HL-60 (cell line): ENCODE measurements around the gene MSRB3.
A peak's percentile ranks its signal among the peaks of the same experiment; 100 is the strongest.

Experiments used
- DNase-seq, 2 experiments: peaks; one replicate each; pipeline ENCODE4 v3.0.0-alpha.2; 2010 to 2020; ENCODE audit warnings: low read depth in 1 of 2, low spot score in 1 of 2
- H3K27ac ChIP-seq: fragments of 250-450 bp; sonication (Bioruptor Pico); replicated peaks from 2 replicates; pipeline ENCODE4 v1.5.1; 2020; ENCODE audit warnings: mild to moderate bottlenecking, moderate library complexity
- H3K27me3 ChIP-seq: fragments of 250-450 bp; sonication (Bioruptor Pico); 2 replicates; pipeline ENCODE4 v1.5.1; 2021; ENCODE audit warnings: mild to moderate bottlenecking, moderate library complexity; ENCODE audit not compliant: insufficient read depth, poor library complexity, severe bottlenecking
- H3K4me3 ChIP-seq: replicated peaks from 2 replicates; pipeline ENCODE4 v1.5.1; 2011; ENCODE audit warnings: mild to moderate bottlenecking, control low read depth, low read length; ENCODE audit not compliant: insufficient read depth
- GABPA ChIP-seq: IDR thresholded peaks from 2 replicates; pipeline ENCODE4 v1.6.1; 2012; ENCODE audit warnings: low read depth
- POLR2AphosphoS5 ChIP-seq: IDR thresholded peaks from 2 replicates; pipeline ENCODE4 v1.6.1; 2012; ENCODE audit warnings: low read depth
- SPI1 ChIP-seq: IDR thresholded peaks from 2 replicates; pipeline ENCODE4 v1.6.1; 2012; ENCODE audit warnings: low read depth, mild to moderate bottlenecking, borderline replicate concordance
- TF ChIP-seq, protein P1 (sequence below): IDR thresholded peaks from 2 replicates; pipeline ENCODE4 v1.6.1; 2012; ENCODE audit warnings: low read depth; ENCODE audit not compliant: insufficient replicate concordance
- TF ChIP-seq, protein P2 (sequence below): IDR thresholded peaks from one replicate; pipeline ENCODE4 v1.5.1; 2011; ENCODE audit warnings: low read length, control low read depth, inconsistent platforms; ENCODE audit not compliant: insufficient read depth

MSRB3 gene

DNA sequence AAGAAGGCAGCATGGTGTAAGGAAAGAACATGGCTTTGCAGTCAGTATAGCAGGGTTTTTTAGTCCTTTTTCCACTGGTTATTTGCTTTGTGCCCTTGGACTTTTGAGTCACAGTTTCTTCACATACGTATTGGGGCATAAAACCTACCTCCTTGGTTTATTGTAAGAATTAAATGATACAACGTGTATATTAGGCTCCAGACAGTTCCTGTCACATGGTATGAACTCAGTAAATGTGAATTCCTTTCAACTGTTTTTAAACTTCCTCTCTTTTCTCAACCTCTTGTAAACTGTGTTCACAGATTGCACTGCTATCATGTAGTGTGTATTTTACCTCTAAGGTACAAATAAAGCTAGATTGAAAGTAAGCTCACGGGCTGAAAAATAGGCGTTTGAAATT lies 29.5 kb downstream of the MSRB3 start:
- no peak overlapping the region for H3K4me3 ChIP-seq
- TF ChIP-seq, protein P1, sequence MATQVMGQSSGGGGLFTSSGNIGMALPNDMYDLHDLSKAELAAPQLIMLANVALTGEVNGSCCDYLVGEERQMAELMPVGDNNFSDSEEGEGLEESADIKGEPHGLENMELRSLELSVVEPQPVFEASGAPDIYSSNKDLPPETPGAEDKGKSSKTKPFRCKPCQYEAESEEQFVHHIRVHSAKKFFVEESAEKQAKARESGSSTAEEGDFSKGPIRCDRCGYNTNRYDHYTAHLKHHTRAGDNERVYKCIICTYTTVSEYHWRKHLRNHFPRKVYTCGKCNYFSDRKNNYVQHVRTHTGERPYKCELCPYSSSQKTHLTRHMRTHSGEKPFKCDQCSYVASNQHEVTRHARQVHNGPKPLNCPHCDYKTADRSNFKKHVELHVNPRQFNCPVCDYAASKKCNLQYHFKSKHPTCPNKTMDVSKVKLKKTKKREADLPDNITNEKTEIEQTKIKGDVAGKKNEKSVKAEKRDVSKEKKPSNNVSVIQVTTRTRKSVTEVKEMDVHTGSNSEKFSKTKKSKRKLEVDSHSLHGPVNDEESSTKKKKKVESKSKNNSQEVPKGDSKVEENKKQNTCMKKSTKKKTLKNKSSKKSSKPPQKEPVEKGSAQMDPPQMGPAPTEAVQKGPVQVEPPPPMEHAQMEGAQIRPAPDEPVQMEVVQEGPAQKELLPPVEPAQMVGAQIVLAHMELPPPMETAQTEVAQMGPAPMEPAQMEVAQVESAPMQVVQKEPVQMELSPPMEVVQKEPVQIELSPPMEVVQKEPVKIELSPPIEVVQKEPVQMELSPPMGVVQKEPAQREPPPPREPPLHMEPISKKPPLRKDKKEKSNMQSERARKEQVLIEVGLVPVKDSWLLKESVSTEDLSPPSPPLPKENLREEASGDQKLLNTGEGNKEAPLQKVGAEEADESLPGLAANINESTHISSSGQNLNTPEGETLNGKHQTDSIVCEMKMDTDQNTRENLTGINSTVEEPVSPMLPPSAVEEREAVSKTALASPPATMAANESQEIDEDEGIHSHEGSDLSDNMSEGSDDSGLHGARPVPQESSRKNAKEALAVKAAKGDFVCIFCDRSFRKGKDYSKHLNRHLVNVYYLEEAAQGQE, result no peak
- peak; percentile 48; the same call in 1 of the 2 replicates for TF ChIP-seq SPI1
- TF ChIP-seq, protein P2, sequence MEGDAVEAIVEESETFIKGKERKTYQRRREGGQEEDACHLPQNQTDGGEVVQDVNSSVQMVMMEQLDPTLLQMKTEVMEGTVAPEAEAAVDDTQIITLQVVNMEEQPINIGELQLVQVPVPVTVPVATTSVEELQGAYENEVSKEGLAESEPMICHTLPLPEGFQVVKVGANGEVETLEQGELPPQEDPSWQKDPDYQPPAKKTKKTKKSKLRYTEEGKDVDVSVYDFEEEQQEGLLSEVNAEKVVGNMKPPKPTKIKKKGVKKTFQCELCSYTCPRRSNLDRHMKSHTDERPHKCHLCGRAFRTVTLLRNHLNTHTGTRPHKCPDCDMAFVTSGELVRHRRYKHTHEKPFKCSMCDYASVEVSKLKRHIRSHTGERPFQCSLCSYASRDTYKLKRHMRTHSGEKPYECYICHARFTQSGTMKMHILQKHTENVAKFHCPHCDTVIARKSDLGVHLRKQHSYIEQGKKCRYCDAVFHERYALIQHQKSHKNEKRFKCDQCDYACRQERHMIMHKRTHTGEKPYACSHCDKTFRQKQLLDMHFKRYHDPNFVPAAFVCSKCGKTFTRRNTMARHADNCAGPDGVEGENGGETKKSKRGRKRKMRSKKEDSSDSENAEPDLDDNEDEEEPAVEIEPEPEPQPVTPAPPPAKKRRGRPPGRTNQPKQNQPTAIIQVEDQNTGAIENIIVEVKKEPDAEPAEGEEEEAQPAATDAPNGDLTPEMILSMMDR, result no peak
- no peak for TF ChIP-seq POLR2AphosphoS5
- TF ChIP-seq GABPA, result no peak
- no peak for DNase-seq
- no peaks in the 10 kb centered on the region for H3K27me3 ChIP-seq
- H3K27ac ChIP-seq, result peak overlapping the region; percentile 52

DNA sequence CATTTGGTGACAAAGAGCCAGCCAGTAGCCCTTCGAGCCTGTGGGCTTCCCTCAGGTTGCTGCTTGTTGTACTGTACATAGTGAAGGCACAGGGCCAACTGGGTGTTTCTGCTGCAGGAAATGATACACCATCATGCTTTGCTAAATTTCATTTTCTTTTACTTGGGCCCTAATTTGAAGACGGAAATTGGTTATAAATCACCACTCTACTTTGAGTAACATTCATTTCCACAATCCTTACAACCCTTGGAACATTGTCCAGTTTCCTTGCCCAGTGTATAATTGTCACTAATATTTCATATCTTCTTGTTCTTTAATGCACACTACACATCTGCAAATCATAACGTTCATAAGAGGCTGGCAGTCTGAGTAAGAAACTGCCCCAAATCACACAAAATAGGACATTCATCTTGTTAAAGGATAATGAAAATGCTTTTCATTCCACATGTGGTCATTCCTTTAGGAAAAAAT lies 30.2 kb downstream of the MSRB3 start:
- H3K27me3 ChIP-seq, result no peaks in the 10 kb centered on the region
- DNase-seq, result no peak
- H3K4me3 ChIP-seq, result no peak overlapping the region
- no peak overlapping the region; the same call in 1 of the 2 replicates for H3K27ac ChIP-seq
- TF ChIP-seq, protein P1, result no peak
- TF ChIP-seq SPI1 (no peak), GABPA (no peak), POLR2AphosphoS5 (no peak)
- TF ChIP-seq, protein P2, result no peak

DNA sequence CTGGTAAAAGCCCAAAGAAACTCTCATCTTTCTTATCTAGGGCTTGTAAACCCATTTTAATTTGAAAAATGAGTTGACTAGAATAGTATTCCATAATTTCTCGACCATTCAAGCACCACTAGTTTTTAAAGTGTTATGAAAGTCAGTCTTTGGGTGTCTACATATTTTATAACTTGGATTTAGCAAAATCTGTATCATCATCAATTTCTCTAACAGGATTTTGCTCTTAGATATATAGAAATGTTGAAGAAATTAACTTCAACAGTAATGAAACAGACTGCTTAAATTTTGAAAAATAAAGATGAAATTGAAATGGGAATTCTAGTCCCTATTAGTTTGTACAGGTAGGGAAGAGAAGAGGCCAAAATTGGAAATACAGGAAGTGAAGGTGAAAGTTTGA lies 32.8 kb downstream of the MSRB3 start:
- TF ChIP-seq, protein P2, result no peak
- TF ChIP-seq, protein P1, result no peak
- TF ChIP-seq SPI1 (no peak), GABPA (no peak), POLR2AphosphoS5 (no peak)
- H3K27me3 ChIP-seq, result no peaks in the 10 kb centered on the region

More for the DNA sequence above, 32.8 kb downstream of the MSRB3 start:
- DNase-seq, result no peak
- no peak overlapping the region for H3K4me3 ChIP-seq
- H3K27ac ChIP-seq, result no peak overlapping the region
